Glutamatergic neuron (in vitro differentiated cells): ENCODE measurements around the gene DDX47. TPM values are rescaled to one million over a fixed set of nuclear protein-coding genes. Genes with fewer than 3 reads are reported as not detected.
"Not testable (repeated sequence)": the region's sequence is repeated elsewhere in the genome, so short reads cannot be mapped to it uniquely, and the experiment has no call there.

Source experiments
- DNase-seq: peaks from one replicate; pipeline ENCODE4 v3.0.0; 2022
- H3K27ac Mint-ChIP-seq: one replicate; pipeline ENCODE4 v1.8.0; 2020; ENCODE audit warnings: mild to moderate bottlenecking, mixed read lengths, inconsistent platforms; ENCODE audit not compliant: unreplicated experiment
- H3K27me3 Mint-ChIP-seq: one replicate; pipeline ENCODE4 v1.8.0; 2020; ENCODE audit warnings: mild to moderate bottlenecking, moderate library complexity, mixed read lengths, inconsistent platforms; ENCODE audit not compliant: unreplicated experiment
- H3K36me3 Mint-ChIP-seq: one replicate; pipeline ENCODE4 v1.8.0; 2020; ENCODE audit warnings: mild to moderate bottlenecking, mixed read lengths, inconsistent platforms; ENCODE audit not compliant: unreplicated experiment
- H3K4me1 Mint-ChIP-seq: one replicate; pipeline ENCODE4 v1.8.0; 2020; ENCODE audit warnings: mild to moderate bottlenecking, low read depth, mixed read lengths, inconsistent platforms; ENCODE audit not compliant: unreplicated experiment
- H3K4me3 Mint-ChIP-seq: one replicate; pipeline ENCODE4 v1.8.0; 2020; ENCODE audit warnings: mild to moderate bottlenecking, mixed read lengths, inconsistent platforms; ENCODE audit not compliant: unreplicated experiment
- H3K9me3 Mint-ChIP-seq: one replicate; pipeline ENCODE4 v1.8.0; 2020; ENCODE audit warnings: mild to moderate bottlenecking, moderate library complexity, mixed read lengths, inconsistent platforms; ENCODE audit not compliant: unreplicated experiment
- CTCF ChIP-seq: fragments of 200-600 bp; sonication (generic); IDR thresholded peaks from one replicate; pipeline ENCODE4 v1.5.0; 2021; ENCODE audit not compliant: partially characterized antibody, unreplicated experiment
- total RNA-seq: library from RNA; stranded (reverse); fragmentation: NEBNext Ultra II Directional; extraction: Animal tissue kit (Norgen Biotek cat#: 25700); gene quantifications from one replicate; pipeline ENCODE4 v1.2.1, GENCODE V29; 2021; ENCODE audit not compliant: unreplicated experiment

Gene DDX47
- total RNA-seq, 1 donor from 2014 or later, result 31.0 TPM

GRCh38 chr12:12839873-12840579 is 26.9 kb downstream of the DDX47 start:
- TF ChIP-seq CTCF, result no peak
- no peaks in the 10 kb centered on the region for H3K36me3 Mint-ChIP-seq
- no peaks in the 10 kb centered on the region for H3K27me3 Mint-ChIP-seq
- no peaks in the 10 kb centered on the region for H3K4me1 Mint-ChIP-seq
- no peak overlapping the region for H3K4me3 Mint-ChIP-seq
- H3K27ac Mint-ChIP-seq, result no peak overlapping the region
- peaks cover 4% of the 10 kb centered on the region for H3K9me3 Mint-ChIP-seq
- DNase-seq, result no peak

DNA sequence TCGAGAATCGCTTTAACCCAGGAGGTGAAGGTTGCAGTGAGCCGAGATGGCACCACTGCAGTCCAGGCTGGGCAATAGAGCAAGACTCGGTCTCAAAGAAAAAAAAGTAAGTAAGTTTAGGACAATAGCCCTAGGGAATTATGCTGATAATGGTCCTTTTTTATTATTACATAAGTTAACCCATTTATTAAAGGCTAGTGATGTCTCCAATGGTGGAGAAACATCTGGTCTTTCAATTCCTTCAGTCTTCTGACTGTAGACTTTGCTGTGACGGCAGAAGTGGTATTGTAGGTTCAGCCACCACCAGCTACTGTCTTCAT is 27.4 kb downstream of the DDX47 start:
- Mint-ChIP-seq H3K27me3 (no peaks in the 10 kb centered on the region), H3K4me3 (no peak overlapping the region), H3K36me3 (no peaks in the 10 kb centered on the region), H3K9me3 (peaks cover 4% of the 10 kb centered on the region), H3K27ac (no peak overlapping the region), H3K4me1 (no peaks in the 10 kb centered on the region)
- no peak for TF ChIP-seq CTCF
- no peak for DNase-seq

DNA sequence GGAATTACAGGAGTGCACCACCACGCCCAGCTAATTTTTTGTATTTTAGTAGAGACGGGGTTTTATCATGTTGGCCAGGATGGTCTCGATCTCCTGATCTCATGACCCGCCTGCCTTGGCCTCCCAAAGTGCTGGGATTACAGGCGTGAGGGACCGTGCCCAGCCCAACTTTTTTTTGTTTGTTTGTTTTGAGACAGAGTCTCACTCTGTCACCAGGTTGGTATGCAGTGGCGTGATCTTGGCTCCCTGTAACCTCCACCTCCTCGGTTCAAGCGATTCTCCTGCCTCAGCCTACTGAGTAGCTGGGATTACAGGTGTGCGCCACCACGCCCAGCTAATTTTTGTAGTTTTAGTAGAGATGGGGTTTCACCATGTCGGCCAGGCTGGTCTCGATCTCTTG is 28.3 kb downstream of the DDX47 start:
- H3K4me3 Mint-ChIP-seq, H3K36me3 Mint-ChIP-seq, H3K27ac Mint-ChIP-seq, H3K9me3 Mint-ChIP-seq, H3K4me1 Mint-ChIP-seq, DNase-seq, H3K27me3 Mint-ChIP-seq: not testable (repeated sequence)

- DNase-seq, result no peak
- no peaks in the 10 kb centered on the region for H3K27me3 Mint-ChIP-seq
- peaks cover 2% of the 10 kb centered on the region for H3K9me3 Mint-ChIP-seq
- no peaks in the 10 kb centered on the region for H3K4me1 Mint-ChIP-seq
- H3K36me3 Mint-ChIP-seq, result no peaks in the 10 kb centered on the region
- no peak overlapping the region for H3K4me3 Mint-ChIP-seq
- TF ChIP-seq CTCF, result no peak
- H3K27ac Mint-ChIP-seq, result no peak overlapping the region
Observed at GRCh38 chr12:12845794-12846243, 32.7 kb downstream of the DDX47 start.

DNA sequence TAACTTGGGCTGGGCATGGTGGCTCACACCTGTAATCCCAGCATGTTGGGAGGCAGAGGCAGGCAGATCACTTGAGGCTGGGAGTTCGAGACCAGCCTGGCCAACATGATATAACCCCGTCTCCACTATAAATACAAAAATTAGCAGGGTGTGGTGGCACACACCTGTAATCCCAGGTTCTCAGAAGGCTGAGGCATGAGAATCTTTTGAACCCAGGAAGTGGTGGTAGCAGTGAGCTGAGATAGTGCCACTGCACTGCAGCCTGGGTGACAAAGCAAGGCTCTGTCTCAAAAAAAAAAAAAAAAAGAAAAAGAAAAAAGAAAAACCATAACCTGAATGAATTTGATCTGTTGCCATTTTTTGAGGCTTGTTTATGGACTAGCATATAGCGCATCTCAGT is 33.6 kb downstream of the DDX47 start:
- H3K36me3 Mint-ChIP-seq, H3K27ac Mint-ChIP-seq, H3K27me3 Mint-ChIP-seq, H3K4me1 Mint-ChIP-seq, H3K4me3 Mint-ChIP-seq, H3K9me3 Mint-ChIP-seq, DNase-seq: not testable (repeated sequence)

- DNase-seq, result no peak
- H3K4me3 Mint-ChIP-seq, result no peak overlapping the region
- no peaks in the 10 kb centered on the region for H3K36me3 Mint-ChIP-seq
- H3K9me3 Mint-ChIP-seq, result no peaks in the 10 kb centered on the region
- no peak for TF ChIP-seq CTCF
- no peaks in the 10 kb centered on the region for H3K27me3 Mint-ChIP-seq
- H3K4me1 Mint-ChIP-seq, result no peaks in the 10 kb centered on the region
- H3K27ac Mint-ChIP-seq, result no peak overlapping the region
Observed at GRCh38 chr12:12853435-12853834, 40.3 kb downstream of the DDX47 start.
